Astrocyte (in vitro differentiated cells and primary cell): Measurements from ENCODE around the gene DLL4.

Experiments used
- EZH2 ChIP-seq: IDR thresholded peaks from 2 replicates; pipeline ENCODE4 v1.6.1; 2012; ENCODE audit warnings: mild to moderate bottlenecking, low read length, inconsistent platforms; ENCODE audit not compliant: insufficient read depth
- TF ChIP-seq, protein P1 (sequence below): IDR thresholded peaks from 2 replicates; pipeline ENCODE4 v1.5.1; 2011; ENCODE audit warnings: low read depth, mild to moderate bottlenecking, inconsistent platforms, low read length, moderate library complexity; ENCODE audit not compliant: insufficient read depth

GRCh38 chr15:40964006-40964405, 34.9 kb downstream of the DLL4 start:
- TF ChIP-seq, protein P1, sequence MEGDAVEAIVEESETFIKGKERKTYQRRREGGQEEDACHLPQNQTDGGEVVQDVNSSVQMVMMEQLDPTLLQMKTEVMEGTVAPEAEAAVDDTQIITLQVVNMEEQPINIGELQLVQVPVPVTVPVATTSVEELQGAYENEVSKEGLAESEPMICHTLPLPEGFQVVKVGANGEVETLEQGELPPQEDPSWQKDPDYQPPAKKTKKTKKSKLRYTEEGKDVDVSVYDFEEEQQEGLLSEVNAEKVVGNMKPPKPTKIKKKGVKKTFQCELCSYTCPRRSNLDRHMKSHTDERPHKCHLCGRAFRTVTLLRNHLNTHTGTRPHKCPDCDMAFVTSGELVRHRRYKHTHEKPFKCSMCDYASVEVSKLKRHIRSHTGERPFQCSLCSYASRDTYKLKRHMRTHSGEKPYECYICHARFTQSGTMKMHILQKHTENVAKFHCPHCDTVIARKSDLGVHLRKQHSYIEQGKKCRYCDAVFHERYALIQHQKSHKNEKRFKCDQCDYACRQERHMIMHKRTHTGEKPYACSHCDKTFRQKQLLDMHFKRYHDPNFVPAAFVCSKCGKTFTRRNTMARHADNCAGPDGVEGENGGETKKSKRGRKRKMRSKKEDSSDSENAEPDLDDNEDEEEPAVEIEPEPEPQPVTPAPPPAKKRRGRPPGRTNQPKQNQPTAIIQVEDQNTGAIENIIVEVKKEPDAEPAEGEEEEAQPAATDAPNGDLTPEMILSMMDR = no peak
- no peak for TF ChIP-seq EZH2
